ENCODE measurements around the gene GLIS1.

Gene GLIS1

GRCh38 chr1:53672243-53672642, 66.7 kb downstream of the GLIS1 start:
- no peaks in the 10 kb centered on the region for H4K20me1 ChIP-seq (ENCODE audit: insufficient read depth, low read length)
- no peak overlapping the region for H3K27ac ChIP-seq (ENCODE audit: low read length)
- H3K36me3 ChIP-seq (replicated peaks; ENCODE audit: insufficient read depth, low read length) = no peaks in the 10 kb centered on the region
- TF ChIP-seq EZH2 (optimal IDR thresholded peaks at IDR 0.05; ENCODE audit: low read depth, low read length) (no peak), EZH2phosphoT487 (IDR thresholded peaks at IDR 0.05; ENCODE audit: low read length) (no peak)
- TF ChIP-seq, protein P1, sequence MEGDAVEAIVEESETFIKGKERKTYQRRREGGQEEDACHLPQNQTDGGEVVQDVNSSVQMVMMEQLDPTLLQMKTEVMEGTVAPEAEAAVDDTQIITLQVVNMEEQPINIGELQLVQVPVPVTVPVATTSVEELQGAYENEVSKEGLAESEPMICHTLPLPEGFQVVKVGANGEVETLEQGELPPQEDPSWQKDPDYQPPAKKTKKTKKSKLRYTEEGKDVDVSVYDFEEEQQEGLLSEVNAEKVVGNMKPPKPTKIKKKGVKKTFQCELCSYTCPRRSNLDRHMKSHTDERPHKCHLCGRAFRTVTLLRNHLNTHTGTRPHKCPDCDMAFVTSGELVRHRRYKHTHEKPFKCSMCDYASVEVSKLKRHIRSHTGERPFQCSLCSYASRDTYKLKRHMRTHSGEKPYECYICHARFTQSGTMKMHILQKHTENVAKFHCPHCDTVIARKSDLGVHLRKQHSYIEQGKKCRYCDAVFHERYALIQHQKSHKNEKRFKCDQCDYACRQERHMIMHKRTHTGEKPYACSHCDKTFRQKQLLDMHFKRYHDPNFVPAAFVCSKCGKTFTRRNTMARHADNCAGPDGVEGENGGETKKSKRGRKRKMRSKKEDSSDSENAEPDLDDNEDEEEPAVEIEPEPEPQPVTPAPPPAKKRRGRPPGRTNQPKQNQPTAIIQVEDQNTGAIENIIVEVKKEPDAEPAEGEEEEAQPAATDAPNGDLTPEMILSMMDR (IDR thresholded peaks at IDR 0.05; ENCODE audit: low read length) = no peak
- no peak for DNase-seq
- no peaks in the 10 kb centered on the region for H3K9me2 ChIP-seq (replicated peaks; ENCODE audit: insufficient read depth, low read length)
- no peak overlapping the region for H3K9ac ChIP-seq (ENCODE audit: low read length)
- no peak overlapping the region for H3K4me2 ChIP-seq (ENCODE audit: low read depth, low read length)
- no peaks in the 10 kb centered on the region for H3F3A ChIP-seq (ENCODE audit: insufficient read depth, low read length)
- H2AFZ ChIP-seq (ENCODE audit: low read length) = no peak overlapping the region
- no peak overlapping the region for H3K4me3 ChIP-seq (ENCODE audit: low read length)
- H3K4me1 ChIP-seq (ENCODE audit: low read length) = peaks cover 12% of the 10 kb centered on the region
- H3K9me3 ChIP-seq (replicated peaks; ENCODE audit: insufficient read depth, low read length) = no peaks in the 10 kb centered on the region
- H3K27me3 ChIP-seq (replicated peaks; ENCODE audit: insufficient read depth, low read length) = no peaks in the 10 kb centered on the region
- H3K79me2 ChIP-seq (ENCODE audit: low read length) = no peaks in the 10 kb centered on the region

DNA sequence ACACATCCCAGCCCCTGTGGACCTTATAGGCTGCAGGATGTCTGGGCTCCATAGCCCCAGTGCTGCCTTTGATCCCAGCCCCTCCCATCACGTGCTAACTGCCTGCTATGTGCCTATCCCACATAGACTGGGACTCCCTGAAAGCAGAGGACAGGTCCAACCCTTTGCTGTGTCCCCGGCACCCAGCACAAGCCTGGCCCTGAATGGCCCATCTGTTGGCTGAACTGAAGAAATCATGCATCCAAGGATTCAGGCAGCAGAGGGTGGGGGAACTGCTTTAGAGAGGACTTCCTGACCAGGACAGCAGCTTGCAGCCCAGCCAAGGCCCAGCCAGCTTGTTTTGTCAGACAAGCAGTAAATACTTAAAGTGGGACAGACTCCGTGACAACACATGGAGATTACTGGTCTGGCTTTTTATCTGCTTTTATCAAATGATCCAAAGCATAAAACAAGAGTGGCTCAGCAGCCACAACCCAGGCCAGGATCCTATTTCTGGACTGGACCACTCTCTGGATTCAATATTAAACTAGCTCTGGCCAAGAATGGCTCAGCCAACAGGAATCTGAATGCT, 69.3 kb downstream of the GLIS1 start:
- H3K27me3 ChIP-seq (replicated peaks; ENCODE audit: insufficient read depth, low read length) = no peaks in the 10 kb centered on the region
- DNase-seq = no peak
- no peaks in the 10 kb centered on the region for H3K9me3 ChIP-seq (replicated peaks; ENCODE audit: insufficient read depth, low read length)
- no peak overlapping the region for H3K4me2 ChIP-seq (ENCODE audit: low read depth, low read length)
- no peaks in the 10 kb centered on the region for H3K36me3 ChIP-seq (replicated peaks; ENCODE audit: insufficient read depth, low read length)
- H3K9ac ChIP-seq (ENCODE audit: low read length) = no peak overlapping the region
- no peak overlapping the region for H2AFZ ChIP-seq (ENCODE audit: low read length)
- H3K79me2 ChIP-seq (ENCODE audit: low read length) = no peaks in the 10 kb centered on the region
- TF ChIP-seq, protein P1 (IDR thresholded peaks at IDR 0.05; ENCODE audit: low read length) = no peak
- TF ChIP-seq EZH2phosphoT487 (IDR thresholded peaks at IDR 0.05; ENCODE audit: low read length) = no peak
- TF ChIP-seq EZH2 (optimal IDR thresholded peaks at IDR 0.05; ENCODE audit: low read depth, low read length) = no peak
- H3F3A ChIP-seq (ENCODE audit: insufficient read depth, low read length) = no peaks in the 10 kb centered on the region
- H3K4me1 ChIP-seq (ENCODE audit: low read length) = peaks cover 12% of the 10 kb centered on the region
- no peaks in the 10 kb centered on the region for H3K9me2 ChIP-seq (replicated peaks; ENCODE audit: insufficient read depth, low read length)
- H3K4me3 ChIP-seq (ENCODE audit: low read length) = no peak overlapping the region
- H3K27ac ChIP-seq (ENCODE audit: low read length) = no peak overlapping the region
- H4K20me1 ChIP-seq (ENCODE audit: insufficient read depth, low read length) = no peaks in the 10 kb centered on the region

- no peaks in the 10 kb centered on the region for H3K9me2 ChIP-seq (replicated peaks; ENCODE audit: insufficient read depth, low read length)
- H3K79me2 ChIP-seq (ENCODE audit: low read length) = no peaks in the 10 kb centered on the region
- no peaks in the 10 kb centered on the region for H4K20me1 ChIP-seq (ENCODE audit: insufficient read depth, low read length)
- no peak overlapping the region for H3K9ac ChIP-seq (ENCODE audit: low read length)
- no peak overlapping the region for H2AFZ ChIP-seq (ENCODE audit: low read length)
- H3K36me3 ChIP-seq (replicated peaks; ENCODE audit: insufficient read depth, low read length) = no peaks in the 10 kb centered on the region
- no peak overlapping the region for H3K27ac ChIP-seq (ENCODE audit: low read length)
- H3K9me3 ChIP-seq (replicated peaks; ENCODE audit: insufficient read depth, low read length) = no peaks in the 10 kb centered on the region
- no peak overlapping the region for H3K4me2 ChIP-seq (ENCODE audit: low read depth, low read length)
- no peak for DNase-seq
- peaks cover 12% of the 10 kb centered on the region for H3K4me1 ChIP-seq (ENCODE audit: low read length)
- no peaks in the 10 kb centered on the region for H3K27me3 ChIP-seq (replicated peaks; ENCODE audit: insufficient read depth, low read length)
- no peaks in the 10 kb centered on the region for H3F3A ChIP-seq (ENCODE audit: insufficient read depth, low read length)
- H3K4me3 ChIP-seq (ENCODE audit: low read length) = no peak overlapping the region
- TF ChIP-seq EZH2 (optimal IDR thresholded peaks at IDR 0.05; ENCODE audit: low read depth, low read length) (no peak), EZH2phosphoT487 (IDR thresholded peaks at IDR 0.05; ENCODE audit: low read length) (no peak)
- TF ChIP-seq, protein P1 (IDR thresholded peaks at IDR 0.05; ENCODE audit: low read length) = no peak
Observed at GRCh38 chr1:53666566-53666965, 72.4 kb downstream of the GLIS1 start.
